H9 (cell line): ENCODE data around the gene DLK1. TPM values are rescaled to one million over a fixed set of nuclear protein-coding genes. Genes with fewer than 3 reads are reported as not detected.

Experiments
- DNase-seq: peaks from one replicate; pipeline ENCODE4 v3.0.0-alpha.2; 2017
- H2AFZ ChIP-seq: one replicate; pipeline ENCODE4 v1.6.1; 2013; ENCODE audit warnings: mild to moderate bottlenecking, low read length, control low read depth, moderate library complexity
- H2AK5ac ChIP-seq: 2 replicates; pipeline ENCODE4 v1.6.1; 2013; ENCODE audit warnings: low read length, control low read depth, mixed read lengths; ENCODE audit not compliant: insufficient read length
- H2BK120ac ChIP-seq: one replicate; pipeline ENCODE4 v1.6.1; 2013; ENCODE audit warnings: low read depth, mild to moderate bottlenecking, low read length, control low read depth, inconsistent platforms; ENCODE audit not compliant: poor library complexity, severe bottlenecking
- H2BK12ac ChIP-seq: 2 replicates; pipeline ENCODE4 v1.6.1; 2013; ENCODE audit warnings: low read length, control low read depth, mixed read lengths, low read depth; ENCODE audit not compliant: insufficient read length
- H2BK15ac ChIP-seq: 2 replicates; pipeline ENCODE4 v1.6.1; 2013; ENCODE audit warnings: low read depth, low read length, control low read depth
- H2BK20ac ChIP-seq: one replicate; pipeline ENCODE4 v1.6.1; 2013; ENCODE audit warnings: low read depth, mild to moderate bottlenecking, low read length, control low read depth, inconsistent platforms; ENCODE audit not compliant: poor library complexity, severe bottlenecking
- H2BK5ac ChIP-seq: 2 replicates; pipeline ENCODE4 v1.6.1; 2013; ENCODE audit warnings: low read length, control low read depth, mixed read lengths; ENCODE audit not compliant: insufficient read length
- H3K14ac ChIP-seq: 2 replicates; pipeline ENCODE4 v1.6.1; 2013; ENCODE audit warnings: low read length, control low read depth; ENCODE audit not compliant: insufficient read depth
- H3K18ac ChIP-seq: 2 replicates; pipeline ENCODE4 v1.6.1; 2013; ENCODE audit warnings: low read depth, mild to moderate bottlenecking, mixed read lengths, low read length, control low read depth; ENCODE audit not compliant: insufficient read length
- H3K23ac ChIP-seq: 2 replicates; pipeline ENCODE4 v1.6.1; 2013; ENCODE audit warnings: low read length, control low read depth, mixed read lengths, low read depth; ENCODE audit not compliant: insufficient read length
- H3K23me2 ChIP-seq: 2 replicates; pipeline ENCODE4 v1.6.1; 2013; ENCODE audit warnings: low read depth, mild to moderate bottlenecking, mixed read lengths, low read length, control low read depth; ENCODE audit not compliant: insufficient read length, poor library complexity, severe bottlenecking
- H3K27ac ChIP-seq: 2 replicates; pipeline ENCODE4 v1.5.1; 2013; ENCODE audit warnings: low read length, control low read depth, mixed read lengths, low read depth; ENCODE audit not compliant: insufficient read length
- H3K27me3 ChIP-seq: 2 replicates; pipeline ENCODE4 v1.6.1; 2013; ENCODE audit warnings: low read length, control low read depth, inconsistent platforms; ENCODE audit not compliant: insufficient read depth
- H3K4ac ChIP-seq: 2 replicates; pipeline ENCODE4 v1.6.1; 2013; ENCODE audit warnings: low read depth, mild to moderate bottlenecking, control low read depth, inconsistent platforms, low read length, moderate library complexity
- H3K4me1 ChIP-seq: 2 replicates; pipeline ENCODE4 v1.6.1; 2013; ENCODE audit warnings: low read length, control low read depth, inconsistent platforms; ENCODE audit not compliant: insufficient read depth
- H3K4me2 ChIP-seq: 2 replicates; pipeline ENCODE4 v1.6.1; 2013; ENCODE audit warnings: low read length, control low read depth, mixed read lengths; ENCODE audit not compliant: insufficient read length, insufficient read depth
- H3K56ac ChIP-seq: 2 replicates; pipeline ENCODE4 v1.6.1; 2013; ENCODE audit warnings: low read depth, mild to moderate bottlenecking, mixed read lengths, low read length, control low read depth; ENCODE audit not compliant: insufficient read length
- H3K79me1 ChIP-seq: 2 replicates; pipeline ENCODE4 v1.6.1; 2013; ENCODE audit warnings: low read depth, mild to moderate bottlenecking, moderate library complexity, low read length, control low read depth, inconsistent platforms; ENCODE audit not compliant: insufficient read depth, poor library complexity, severe bottlenecking
- H3K79me2 ChIP-seq: 2 replicates; pipeline ENCODE4 v1.6.1; 2013; ENCODE audit warnings: low read length, control low read depth, inconsistent platforms; ENCODE audit not compliant: insufficient read depth
- H3K9ac ChIP-seq: 2 replicates; pipeline ENCODE4 v1.6.1; 2013; ENCODE audit warnings: low read length, control low read depth, mixed read lengths; ENCODE audit not compliant: insufficient read length; ENCODE audit errors: extremely low read depth
- H3K9me3 ChIP-seq: one replicate; pipeline ENCODE4 v1.6.1; 2013; ENCODE audit warnings: low read depth, low read length, inconsistent platforms; ENCODE audit not compliant: control insufficient read depth
- H3T11ph ChIP-seq: one replicate; pipeline ENCODE4 v1.6.1; 2013; ENCODE audit warnings: mild to moderate bottlenecking, low read length, control low read depth, inconsistent platforms
- H4K20me1 ChIP-seq: one replicate; pipeline ENCODE4 v1.6.1; 2013; ENCODE audit not compliant: control insufficient read depth, insufficient read length, insufficient read depth
- H4K5ac ChIP-seq: 2 replicates; pipeline ENCODE4 v1.6.1; 2013; ENCODE audit warnings: low read depth, mild to moderate bottlenecking, mixed read lengths, low read length, control low read depth; ENCODE audit not compliant: insufficient read length
- H4K8ac ChIP-seq: replicated peaks from 2 replicates; pipeline ENCODE4 v1.6.1; 2013; ENCODE audit warnings: low read length, control low read depth, mixed read lengths, low read depth; ENCODE audit not compliant: insufficient read length
- H4K91ac ChIP-seq: 2 replicates; pipeline ENCODE4 v1.6.1; 2013; ENCODE audit warnings: low read depth, mild to moderate bottlenecking, moderate library complexity, mixed read lengths, low read length, control low read depth; ENCODE audit not compliant: insufficient read length
- H3K27ac Mint-ChIP-seq, 3 experiments: 2 replicates in 2 of 3; 3 replicates in 1 of 3; pipeline ENCODE4 v1.8.0; 2020 to 2021; ENCODE audit warnings: mixed read lengths in 3 of 3, mild to moderate bottlenecking in 1 of 3, moderate library complexity in 1 of 3
- H3K27me3 Mint-ChIP-seq: 2 replicates; pipeline ENCODE4 v1.8.0; 2021; ENCODE audit warnings: low read depth, mild to moderate bottlenecking, moderate library complexity, mixed read lengths
- H3K36me3 Mint-ChIP-seq, 3 experiments: 2 replicates in 2 of 3; 3 replicates in 1 of 3; pipeline ENCODE4 v1.8.0; 2020 to 2021; ENCODE audit warnings: low read depth in 3 of 3, mixed read lengths in 3 of 3; ENCODE audit not compliant: insufficient read depth in 1 of 3
- H3K4me1 Mint-ChIP-seq, 2 experiments: 2 replicates each; pipeline ENCODE4 v1.8.0; 2020; ENCODE audit warnings: mixed read lengths in 2 of 2
- H3K4me3 Mint-ChIP-seq, 2 experiments: 2 replicates in 1 of 2; 3 replicates in 1 of 2; pipeline ENCODE4 v1.8.0; 2020 to 2021; ENCODE audit warnings: mild to moderate bottlenecking in 2 of 2, mixed read lengths in 2 of 2, moderate library complexity in 1 of 2
- H3K9me3 Mint-ChIP-seq, 2 experiments: 2 replicates in 1 of 2; 3 replicates in 1 of 2; pipeline ENCODE4 v1.8.0; 2020; ENCODE audit warnings: mild to moderate bottlenecking in 2 of 2, mixed read lengths in 2 of 2, moderate library complexity in 1 of 2
- CTCF ChIP-seq: fragments of 200-600 bp; sonication (generic); conservative IDR thresholded peaks from 3 replicates; pipeline ENCODE4 v1.8.0; 2021; ENCODE audit warnings: antibody characterized with exemption, mild to moderate bottlenecking
- WGBS: extraction: QIAGEN DNeasy Blood & Tissue Kit; methylation state at CpG from one replicate; pipeline ENCODE4 v1.1.7; 2013; ENCODE audit warnings: missing lambda C conversion rate, low lambda C conversion rate, mixed read lengths; ENCODE audit not compliant: insufficient read length; ENCODE audit errors: extremely low coverage; 5-methylcytosine and 5-hydroxymethylcytosine counted together
- total RNA-seq: library from RNA; stranded (reverse); gene quantifications from 2 replicates; pipeline ENCODE4 v1.2.1, GENCODE V29; 2021

Gene DLK1
- total RNA-seq, 1 experiment from 2014 or later, result 2.8 TPM

- no peaks in the 10 kb centered on the region for H3K27me3 ChIP-seq
- no peak overlapping the region for H2BK20ac ChIP-seq
- no peak overlapping the region for H3K4ac ChIP-seq
- WGBS, result no CpG with 5 or more reads among the region's 1 CpG
- no peak overlapping the region for H3K4me2 ChIP-seq
- H3K9ac ChIP-seq, result no peak overlapping the region
- no peak overlapping the region for H3K14ac ChIP-seq
- Mint-ChIP-seq H3K9me3 (no peaks in the 10 kb centered on the region; a peak in 1 of 5 replicates), H3K36me3 (no peaks in the 10 kb centered on the region), H3K27me3 (no peaks in the 10 kb centered on the region; the same call in none of the 2 replicates), H3K4me1 (no peaks in the 10 kb centered on the region), H3K4me3 (no peak overlapping the region), H3K27ac (no peak overlapping the region)
- H3K23me2 ChIP-seq, result no peaks in the 10 kb centered on the region
- H3K56ac ChIP-seq, result no peak overlapping the region
- DNase-seq, result no peak
- H3K4me1 ChIP-seq, result no peaks in the 10 kb centered on the region
- no peak overlapping the region for H2AFZ ChIP-seq
- H3K9me3 ChIP-seq, result no peaks in the 10 kb centered on the region
- H2BK12ac ChIP-seq, result no peak overlapping the region
- H2AK5ac ChIP-seq, result no peak overlapping the region
- H3K79me2 ChIP-seq, result no peaks in the 10 kb centered on the region
- H3T11ph ChIP-seq, result no peak overlapping the region
- no peak overlapping the region for H4K5ac ChIP-seq
- no peak overlapping the region for H3K27ac ChIP-seq
- no peaks in the 10 kb centered on the region for H3K79me1 ChIP-seq
- H2BK120ac ChIP-seq, result no peak overlapping the region
- no peak overlapping the region for H2BK5ac ChIP-seq
- no peak overlapping the region for H3K18ac ChIP-seq
- no peaks in the 10 kb centered on the region for H4K20me1 ChIP-seq
- H2BK15ac ChIP-seq, result no peak overlapping the region
- TF ChIP-seq CTCF, result no peak
- no peak overlapping the region for H3K23ac ChIP-seq
- H4K91ac ChIP-seq, result no peak overlapping the region
- H4K8ac ChIP-seq, result no peak overlapping the region
These were observed 29.0 kb downstream of the DLK1 start for GRCh38 chr14:100755649-100756048.
